Peyer's patch (tissue), 4 donors: ENCODE results near the gene POLR2C. TPM values are rescaled to one million over a fixed set of nuclear protein-coding genes. Genes with fewer than 3 reads are reported as not detected.

Experiments
- DNase-seq, 3 donors: peaks; one replicate each; pipeline ENCODE4 v3.0.0-alpha.2; 2017 to 2019
- H3K27ac ChIP-seq, 4 donors: fragments of 200-600 bp; sonication (generic); one replicate each; pipeline ENCODE4 v1.5.1; 2016 to 2019
- H3K27me3 ChIP-seq, 2 donors: fragments of 200-600 bp; sonication (generic); one replicate each; pipeline ENCODE4 v1.5.1; 2019
- H3K36me3 ChIP-seq, 3 donors: fragments of 200-600 bp; sonication (generic); one replicate each; pipeline ENCODE4 v1.5.1; 2016 to 2019
- H3K4me1 ChIP-seq, 4 donors: fragments of 200-600 bp; sonication (generic); one replicate each; pipeline ENCODE4 v1.5.1; 2016 to 2019
- H3K4me3 ChIP-seq, 4 donors: fragments of 200-600 bp; sonication (generic); 1 replicate in 3 of 4; 2 replicates in 1 of 4; pipeline ENCODE4 v1.5.1; 2016 to 2019; ENCODE audit warnings: mild to moderate bottlenecking in 1 of 4
- H3K9me3 ChIP-seq, 4 donors: fragments of 200-600 bp; sonication (generic); one replicate each; pipeline ENCODE4 v1.5.1; 2016 to 2019; ENCODE audit warnings: mild to moderate bottlenecking in 1 of 4
- POLR2A ChIP-seq, 2 donors: fragments of 450-650 bp; IDR thresholded peaks; one replicate each; pipeline ENCODE4 v1.5.1; 2017; ENCODE audit warnings: antibody characterized with exemption in 2 of 2, mild to moderate bottlenecking in 2 of 2, moderate library complexity in 2 of 2
- total RNA-seq, 4 donors: library from RNA; depleted of rRNA; stranded (reverse); fragments of >200 nt; gene quantifications; one replicate each; pipeline ENCODE4 v1.1.0, GENCODE V29; 2016
- TF ChIP-seq, protein P1 (sequence below), 6 experiments: fragments of 450-650 bp in 4 of 6; fragments of 200-600 bp in 2 of 6; sonication (generic) in 1 of 6; IDR thresholded peaks; one replicate each; pipeline ENCODE4 v1.5.1; 2017 to 2019; ENCODE audit warnings: antibody characterized with exemption in 6 of 6, mild to moderate bottlenecking in 3 of 6, moderate library complexity in 1 of 6

POLR2C gene
- total RNA-seq, 4 donors from 2014 or later, result 68.0 to 113 (median 84.8) TPM

DNA sequence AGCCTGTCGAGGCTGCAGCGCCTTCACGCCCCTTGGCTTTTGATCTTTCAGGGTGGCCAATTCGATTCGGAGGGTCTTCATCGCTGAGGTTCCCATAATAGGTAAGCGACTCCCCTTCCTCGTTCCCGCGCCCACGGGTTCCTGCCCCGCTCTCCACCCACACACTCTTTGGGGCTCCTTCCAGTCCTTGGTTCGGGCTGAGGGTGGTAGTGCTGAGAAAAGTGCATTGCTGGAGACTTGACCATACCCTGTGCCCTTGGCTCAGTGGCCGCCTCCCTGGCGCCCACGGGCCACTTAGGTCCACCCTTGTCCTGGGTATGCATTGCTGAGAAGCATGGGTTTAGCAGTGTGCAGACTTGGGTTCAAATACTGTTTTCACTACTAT lies 491 bp downstream of the POLR2C start:
- H3K27ac ChIP-seq, result peak overlapping the region; percentile 77 to 86 (median 86)
- H3K4me1 ChIP-seq, result peaks cover 0 to 16% (median 5%) of the 10 kb centered on the region in 4 donors
- no peak for DNase-seq
- no peaks in the 10 kb centered on the region for H3K27me3 ChIP-seq
- H3K4me3 ChIP-seq, result peak overlapping the region; percentile 77 to 93 (median 86)
- no peaks in the 10 kb centered on the region for H3K9me3 ChIP-seq
- TF ChIP-seq, protein P1, sequence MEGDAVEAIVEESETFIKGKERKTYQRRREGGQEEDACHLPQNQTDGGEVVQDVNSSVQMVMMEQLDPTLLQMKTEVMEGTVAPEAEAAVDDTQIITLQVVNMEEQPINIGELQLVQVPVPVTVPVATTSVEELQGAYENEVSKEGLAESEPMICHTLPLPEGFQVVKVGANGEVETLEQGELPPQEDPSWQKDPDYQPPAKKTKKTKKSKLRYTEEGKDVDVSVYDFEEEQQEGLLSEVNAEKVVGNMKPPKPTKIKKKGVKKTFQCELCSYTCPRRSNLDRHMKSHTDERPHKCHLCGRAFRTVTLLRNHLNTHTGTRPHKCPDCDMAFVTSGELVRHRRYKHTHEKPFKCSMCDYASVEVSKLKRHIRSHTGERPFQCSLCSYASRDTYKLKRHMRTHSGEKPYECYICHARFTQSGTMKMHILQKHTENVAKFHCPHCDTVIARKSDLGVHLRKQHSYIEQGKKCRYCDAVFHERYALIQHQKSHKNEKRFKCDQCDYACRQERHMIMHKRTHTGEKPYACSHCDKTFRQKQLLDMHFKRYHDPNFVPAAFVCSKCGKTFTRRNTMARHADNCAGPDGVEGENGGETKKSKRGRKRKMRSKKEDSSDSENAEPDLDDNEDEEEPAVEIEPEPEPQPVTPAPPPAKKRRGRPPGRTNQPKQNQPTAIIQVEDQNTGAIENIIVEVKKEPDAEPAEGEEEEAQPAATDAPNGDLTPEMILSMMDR (IDR thresholded peaks at IDR 0.05), result no peak
- no peak for TF ChIP-seq POLR2A (IDR thresholded peaks at IDR 0.05)
- H3K36me3 ChIP-seq, result peaks cover 0 to 74% (median 0%) of the 10 kb centered on the region in 3 donors

DNA sequence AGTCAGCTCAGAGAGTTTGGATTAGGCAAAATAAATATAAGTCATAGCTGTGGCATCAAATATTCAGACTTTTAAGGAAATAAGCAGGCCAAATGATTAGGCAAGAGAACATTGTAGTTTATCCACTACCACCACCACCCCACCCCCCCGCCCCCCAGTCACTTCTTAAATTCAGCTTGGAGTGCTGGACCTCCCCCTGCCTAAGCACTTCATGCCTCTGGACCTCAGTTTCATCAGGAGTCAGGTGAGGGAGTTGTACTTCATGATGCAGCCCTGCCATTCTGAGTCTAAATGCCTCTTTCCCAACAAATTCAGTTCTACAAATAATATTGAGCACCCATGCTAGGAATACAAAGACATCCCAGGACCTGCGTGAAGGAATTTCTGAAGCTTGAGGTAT lies 2.0 kb downstream of the POLR2C start:
- Histone ChIP-seq H3K4me1 (peaks cover 0 to 19% (median 5%) of the 10 kb centered on the region in 4 donors), H3K36me3 (peaks cover 0 to 74% (median 0%) of the 10 kb centered on the region in 3 donors), H3K27me3 (no peaks in the 10 kb centered on the region), H3K9me3 (no peaks in the 10 kb centered on the region), H3K27ac (no peak overlapping the region), H3K4me3 (no peak overlapping the region)
- TF ChIP-seq, protein P1 (IDR thresholded peaks at IDR 0.05), result no peak
- TF ChIP-seq POLR2A (IDR thresholded peaks at IDR 0.05), result no peak
- DNase-seq, result no peak

DNA sequence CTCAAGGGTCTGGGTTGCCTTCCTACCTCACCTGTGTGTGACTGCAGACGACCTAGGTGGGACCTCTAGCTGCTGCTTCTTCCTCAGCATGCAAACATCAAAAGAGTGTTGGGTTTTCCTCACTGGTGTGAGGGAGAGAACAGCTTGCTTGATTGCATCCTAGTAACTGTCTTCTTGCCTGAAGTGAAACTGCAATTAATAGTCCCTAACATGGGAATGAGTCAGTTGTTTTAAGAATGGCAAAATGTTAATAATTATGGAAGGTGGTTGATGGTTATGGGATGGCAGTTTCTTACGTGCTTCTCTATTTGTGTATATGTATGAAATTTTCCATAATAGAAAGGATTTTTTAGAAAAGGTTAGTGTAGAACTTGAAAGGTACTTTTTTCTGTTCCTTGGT lies 5.9 kb downstream of the POLR2C start:
- no peak for DNase-seq
- peaks cover 0 to 52% (median 8%) of the 10 kb centered on the region in 4 donors for H3K4me1 ChIP-seq
- TF ChIP-seq, protein P1 (IDR thresholded peaks at IDR 0.05), result no peak
- H3K36me3 ChIP-seq, result peaks cover 0 to 93% (median 0%) of the 10 kb centered on the region in 3 donors
- H3K9me3 ChIP-seq, result no peaks in the 10 kb centered on the region
- no peak overlapping the region for H3K4me3 ChIP-seq
- H3K27me3 ChIP-seq, result no peaks in the 10 kb centered on the region
- H3K27ac ChIP-seq, result no peak overlapping the region

DNA sequence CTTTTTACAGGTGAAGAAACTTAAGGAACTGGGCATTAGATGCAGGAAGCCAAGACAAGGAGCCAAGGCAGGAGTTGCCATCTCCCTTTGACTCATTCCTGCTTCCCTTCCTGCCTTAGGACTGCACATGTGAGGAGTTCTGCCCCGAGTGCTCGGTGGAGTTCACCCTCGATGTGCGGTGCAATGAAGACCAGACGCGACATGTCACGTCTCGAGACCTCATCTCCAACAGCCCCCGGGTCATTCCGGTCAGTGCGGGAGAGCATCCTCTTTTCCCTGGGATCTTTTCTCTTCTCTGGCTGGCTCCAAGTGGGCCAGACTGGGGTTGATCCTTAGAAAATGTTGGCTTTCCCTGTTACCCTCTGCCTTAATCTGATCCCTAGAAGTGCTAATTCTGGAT lies 6.6 kb downstream of the POLR2C start:
- H3K27me3 ChIP-seq, result no peaks in the 10 kb centered on the region
- no peak overlapping the region for H3K4me3 ChIP-seq
- no peak for DNase-seq
- no peaks in the 10 kb centered on the region for H3K9me3 ChIP-seq
- H3K36me3 ChIP-seq, result peaks cover 0 to 94% (median 0%) of the 10 kb centered on the region in 3 donors
- peaks cover 0 to 45% (median 6%) of the 10 kb centered on the region in 4 donors for H3K4me1 ChIP-seq
- TF ChIP-seq POLR2A (IDR thresholded peaks at IDR 0.05), result no peak
- TF ChIP-seq, protein P1 (IDR thresholded peaks at IDR 0.05), result no peak
- no peak overlapping the region for H3K27ac ChIP-seq

DNA sequence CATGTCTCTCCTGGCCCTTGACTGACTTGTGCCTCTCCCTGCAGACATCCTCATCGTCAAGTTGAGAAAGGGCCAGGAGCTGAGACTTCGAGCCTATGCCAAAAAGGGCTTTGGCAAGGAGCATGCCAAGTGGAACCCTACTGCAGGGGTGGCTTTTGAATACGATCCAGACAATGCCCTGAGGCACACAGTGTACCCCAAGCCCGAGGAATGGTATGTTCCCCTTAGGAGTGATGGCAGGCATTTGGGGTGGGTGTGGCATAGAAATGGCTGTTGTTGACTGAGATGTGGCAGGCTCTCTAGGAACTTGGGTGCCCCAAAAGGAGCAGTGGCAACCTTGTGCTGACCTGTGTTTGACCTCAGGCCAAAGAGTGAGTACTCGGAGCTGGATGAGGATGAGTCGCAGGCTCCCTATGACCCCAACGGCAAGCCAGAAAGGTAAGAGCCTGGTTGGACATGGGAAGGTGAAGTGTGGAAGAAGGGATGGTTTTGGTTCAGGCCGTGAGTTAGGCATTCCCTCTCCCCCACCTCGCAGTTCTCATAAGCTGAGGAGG lies 7.5 kb downstream of the POLR2C start:
- Histone ChIP-seq H3K27ac (peak overlapping the region in 2 of 4 donors; percentile 71 to 81), H3K36me3 (peaks cover 0 to 94% (median 0%) of the 10 kb centered on the region in 3 donors)

More for the DNA sequence above, 7.5 kb downstream of the POLR2C start:
- DNase-seq, result no peak
- peaks cover 0 to 40% (median 5%) of the 10 kb centered on the region in 4 donors for H3K4me1 ChIP-seq
- H3K27me3 ChIP-seq, result no peaks in the 10 kb centered on the region
- no peaks in the 10 kb centered on the region for H3K9me3 ChIP-seq
- TF ChIP-seq POLR2A (IDR thresholded peaks at IDR 0.05), result no peak
- TF ChIP-seq, protein P1 (IDR thresholded peaks at IDR 0.05), result no peak
- H3K4me3 ChIP-seq, result no peak overlapping the region
